GM13977 (cell line): ENCODE measurements around the gene RPS29.

Source experiments
- DNase-seq: peaks from one replicate; pipeline ENCODE4 v3.0.0; 2012; ENCODE audit warnings: low spot score
- CTCF ChIP-seq: IDR thresholded peaks from 2 replicates; pipeline ENCODE4 v1.5.1; 2012; ENCODE audit warnings: mild to moderate bottlenecking, control low read depth; ENCODE audit not compliant: insufficient read depth; ENCODE audit errors: extremely low read depth, missing control alignments
- in situ Hi-C: fragments of 300-500 bp; cut with MboI; formaldehyde crosslinking; loops from one replicate; pipeline ENCODE4 v1.12.0; 2022; ENCODE audit warnings: low sequenced_read_pairs, low pct_unique_long_range_greater_than_20kb, mixed read lengths, inconsistent platforms; ENCODE audit not compliant: unreplicated experiment

Gene RPS29

GRCh38 chr14:49569281-49569680, 16.9 kb downstream of the RPS29 start:
- TF ChIP-seq CTCF: no peak

GRCh38 chr14:49566714-49567113, 19.5 kb downstream of the RPS29 start:
- TF ChIP-seq CTCF: no peak
- in situ Hi-C loops: no loop called here
- no peak for DNase-seq

More at GRCh38 chr14:49569281-49569680, 16.9 kb downstream of the RPS29 start:
- in situ Hi-C loops: no loop called here
- no peak for DNase-seq

- in situ Hi-C loops: no loop called here
- no peak for TF ChIP-seq CTCF
- DNase-seq: no peak
Measured at GRCh38 chr14:49559979-49560768, 26.0 kb downstream of the RPS29 start.

GRCh38 chr14:49553892-49554291, 32.3 kb downstream of the RPS29 start:
- in situ Hi-C loops: no loop called here
- DNase-seq: no peak
- no peak for TF ChIP-seq CTCF

GRCh38 chr14:49553106-49553505, 33.1 kb downstream of the RPS29 start:
- in situ Hi-C loops: no loop called here
- no peak for DNase-seq
- no peak for TF ChIP-seq CTCF

- in situ Hi-C loops: no loop called here
- TF ChIP-seq CTCF: no peak
- DNase-seq: no peak
Measured at GRCh38 chr14:49551569-49551968, 34.6 kb downstream of the RPS29 start.
